H9 (cell line): ENCODE results near the gene CASP14. TPM values are rescaled to one million over a fixed set of nuclear protein-coding genes. Genes with fewer than 3 reads are reported as not detected.

Experiments
- DNase-seq: peaks from one replicate; pipeline ENCODE4 v3.0.0-alpha.2; 2017
- H2AFZ ChIP-seq: one replicate; pipeline ENCODE4 v1.6.1; 2013; ENCODE audit warnings: mild to moderate bottlenecking, low read length, control low read depth, moderate library complexity
- H2AK5ac ChIP-seq: 2 replicates; pipeline ENCODE4 v1.6.1; 2013; ENCODE audit warnings: low read length, control low read depth, mixed read lengths; ENCODE audit not compliant: insufficient read length
- H2BK120ac ChIP-seq: one replicate; pipeline ENCODE4 v1.6.1; 2013; ENCODE audit warnings: low read depth, mild to moderate bottlenecking, low read length, control low read depth, inconsistent platforms; ENCODE audit not compliant: poor library complexity, severe bottlenecking
- H2BK12ac ChIP-seq: 2 replicates; pipeline ENCODE4 v1.6.1; 2013; ENCODE audit warnings: low read length, control low read depth, mixed read lengths, low read depth; ENCODE audit not compliant: insufficient read length
- H2BK15ac ChIP-seq: 2 replicates; pipeline ENCODE4 v1.6.1; 2013; ENCODE audit warnings: low read depth, low read length, control low read depth
- H2BK20ac ChIP-seq: one replicate; pipeline ENCODE4 v1.6.1; 2013; ENCODE audit warnings: low read depth, mild to moderate bottlenecking, low read length, control low read depth, inconsistent platforms; ENCODE audit not compliant: poor library complexity, severe bottlenecking
- H2BK5ac ChIP-seq: 2 replicates; pipeline ENCODE4 v1.6.1; 2013; ENCODE audit warnings: low read length, control low read depth, mixed read lengths; ENCODE audit not compliant: insufficient read length
- H3K14ac ChIP-seq: 2 replicates; pipeline ENCODE4 v1.6.1; 2013; ENCODE audit warnings: low read length, control low read depth; ENCODE audit not compliant: insufficient read depth
- H3K18ac ChIP-seq: 2 replicates; pipeline ENCODE4 v1.6.1; 2013; ENCODE audit warnings: low read depth, mild to moderate bottlenecking, mixed read lengths, low read length, control low read depth; ENCODE audit not compliant: insufficient read length
- H3K23ac ChIP-seq: 2 replicates; pipeline ENCODE4 v1.6.1; 2013; ENCODE audit warnings: low read length, control low read depth, mixed read lengths, low read depth; ENCODE audit not compliant: insufficient read length
- H3K23me2 ChIP-seq: 2 replicates; pipeline ENCODE4 v1.6.1; 2013; ENCODE audit warnings: low read depth, mild to moderate bottlenecking, mixed read lengths, low read length, control low read depth; ENCODE audit not compliant: insufficient read length, poor library complexity, severe bottlenecking
- H3K27ac ChIP-seq: 2 replicates; pipeline ENCODE4 v1.5.1; 2013; ENCODE audit warnings: low read length, control low read depth, mixed read lengths, low read depth; ENCODE audit not compliant: insufficient read length
- H3K27me3 ChIP-seq: 2 replicates; pipeline ENCODE4 v1.6.1; 2013; ENCODE audit warnings: low read length, control low read depth, inconsistent platforms; ENCODE audit not compliant: insufficient read depth
- H3K4ac ChIP-seq: 2 replicates; pipeline ENCODE4 v1.6.1; 2013; ENCODE audit warnings: low read depth, mild to moderate bottlenecking, control low read depth, inconsistent platforms, low read length, moderate library complexity
- H3K4me1 ChIP-seq: 2 replicates; pipeline ENCODE4 v1.6.1; 2013; ENCODE audit warnings: low read length, control low read depth, inconsistent platforms; ENCODE audit not compliant: insufficient read depth
- H3K4me2 ChIP-seq: 2 replicates; pipeline ENCODE4 v1.6.1; 2013; ENCODE audit warnings: low read length, control low read depth, mixed read lengths; ENCODE audit not compliant: insufficient read length, insufficient read depth
- H3K56ac ChIP-seq: 2 replicates; pipeline ENCODE4 v1.6.1; 2013; ENCODE audit warnings: low read depth, mild to moderate bottlenecking, mixed read lengths, low read length, control low read depth; ENCODE audit not compliant: insufficient read length
- H3K79me1 ChIP-seq: 2 replicates; pipeline ENCODE4 v1.6.1; 2013; ENCODE audit warnings: low read depth, mild to moderate bottlenecking, moderate library complexity, low read length, control low read depth, inconsistent platforms; ENCODE audit not compliant: insufficient read depth, poor library complexity, severe bottlenecking
- H3K79me2 ChIP-seq: 2 replicates; pipeline ENCODE4 v1.6.1; 2013; ENCODE audit warnings: low read length, control low read depth, inconsistent platforms; ENCODE audit not compliant: insufficient read depth
- H3K9ac ChIP-seq: 2 replicates; pipeline ENCODE4 v1.6.1; 2013; ENCODE audit warnings: low read length, control low read depth, mixed read lengths; ENCODE audit not compliant: insufficient read length; ENCODE audit errors: extremely low read depth
- H3K9me3 ChIP-seq: one replicate; pipeline ENCODE4 v1.6.1; 2013; ENCODE audit warnings: low read depth, low read length, inconsistent platforms; ENCODE audit not compliant: control insufficient read depth
- H3T11ph ChIP-seq: one replicate; pipeline ENCODE4 v1.6.1; 2013; ENCODE audit warnings: mild to moderate bottlenecking, low read length, control low read depth, inconsistent platforms
- H4K20me1 ChIP-seq: one replicate; pipeline ENCODE4 v1.6.1; 2013; ENCODE audit not compliant: control insufficient read depth, insufficient read length, insufficient read depth
- H4K5ac ChIP-seq: 2 replicates; pipeline ENCODE4 v1.6.1; 2013; ENCODE audit warnings: low read depth, mild to moderate bottlenecking, mixed read lengths, low read length, control low read depth; ENCODE audit not compliant: insufficient read length
- H4K8ac ChIP-seq: replicated peaks from 2 replicates; pipeline ENCODE4 v1.6.1; 2013; ENCODE audit warnings: low read length, control low read depth, mixed read lengths, low read depth; ENCODE audit not compliant: insufficient read length
- H4K91ac ChIP-seq: 2 replicates; pipeline ENCODE4 v1.6.1; 2013; ENCODE audit warnings: low read depth, mild to moderate bottlenecking, moderate library complexity, mixed read lengths, low read length, control low read depth; ENCODE audit not compliant: insufficient read length
- H3K27ac Mint-ChIP-seq, 3 experiments: 2 replicates in 2 of 3; 3 replicates in 1 of 3; pipeline ENCODE4 v1.8.0; 2020 to 2021; ENCODE audit warnings: mixed read lengths in 3 of 3, mild to moderate bottlenecking in 1 of 3, moderate library complexity in 1 of 3
- H3K27me3 Mint-ChIP-seq: 2 replicates; pipeline ENCODE4 v1.8.0; 2021; ENCODE audit warnings: low read depth, mild to moderate bottlenecking, moderate library complexity, mixed read lengths
- H3K36me3 Mint-ChIP-seq, 3 experiments: 2 replicates in 2 of 3; 3 replicates in 1 of 3; pipeline ENCODE4 v1.8.0; 2020 to 2021; ENCODE audit warnings: low read depth in 3 of 3, mixed read lengths in 3 of 3; ENCODE audit not compliant: insufficient read depth in 1 of 3
- H3K4me1 Mint-ChIP-seq, 2 experiments: 2 replicates each; pipeline ENCODE4 v1.8.0; 2020; ENCODE audit warnings: mixed read lengths in 2 of 2
- H3K4me3 Mint-ChIP-seq, 2 experiments: 2 replicates in 1 of 2; 3 replicates in 1 of 2; pipeline ENCODE4 v1.8.0; 2020 to 2021; ENCODE audit warnings: mild to moderate bottlenecking in 2 of 2, mixed read lengths in 2 of 2, moderate library complexity in 1 of 2
- H3K9me3 Mint-ChIP-seq, 2 experiments: 2 replicates in 1 of 2; 3 replicates in 1 of 2; pipeline ENCODE4 v1.8.0; 2020; ENCODE audit warnings: mild to moderate bottlenecking in 2 of 2, mixed read lengths in 2 of 2, moderate library complexity in 1 of 2
- WGBS: extraction: QIAGEN DNeasy Blood & Tissue Kit; methylation state at CpG from one replicate; pipeline ENCODE4 v1.1.7; 2013; ENCODE audit warnings: missing lambda C conversion rate, low lambda C conversion rate, mixed read lengths; ENCODE audit not compliant: insufficient read length; ENCODE audit errors: extremely low coverage; 5-methylcytosine and 5-hydroxymethylcytosine counted together
- total RNA-seq: library from RNA; stranded (reverse); gene quantifications from 2 replicates; pipeline ENCODE4 v1.2.1, GENCODE V29; 2021
- TF ChIP-seq, protein P1 (sequence below): fragments of 200-600 bp; sonication (generic); conservative IDR thresholded peaks from 3 replicates; pipeline ENCODE4 v1.8.0; 2021; ENCODE audit warnings: antibody characterized with exemption, mild to moderate bottlenecking

Gene CASP14
- total RNA-seq, 1 experiment from 2014 or later, result not detected

DNA sequence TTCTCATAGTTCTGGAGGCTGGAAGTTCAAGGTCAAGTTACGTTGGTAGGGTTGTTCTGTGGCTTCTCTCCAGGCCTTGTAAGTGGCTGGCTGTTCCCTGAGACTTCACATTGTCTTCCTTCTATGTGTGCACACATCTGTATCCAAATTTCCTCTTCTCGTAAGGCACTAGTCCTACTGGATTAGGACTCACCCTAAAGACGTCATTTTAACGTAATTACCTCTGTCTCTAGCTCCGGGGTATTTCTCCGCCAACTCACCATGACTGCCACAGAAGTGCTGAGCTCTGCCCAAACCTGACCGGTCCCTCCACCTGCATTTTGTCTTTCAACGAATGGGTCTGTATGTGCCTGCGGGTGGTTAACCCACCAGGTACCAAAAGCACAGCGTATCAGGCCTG lies 49.2 kb downstream of the CASP14 start:
- H3K4ac ChIP-seq, result no peak overlapping the region
- H4K91ac ChIP-seq, result no peak overlapping the region
- H2BK5ac ChIP-seq, result no peak overlapping the region
- H3K27ac Mint-ChIP-seq, result no peak overlapping the region
- H3K14ac ChIP-seq, result no peak overlapping the region
- no peaks in the 10 kb centered on the region for H4K20me1 ChIP-seq
- H3K4me1 ChIP-seq, result no peaks in the 10 kb centered on the region
- H3K79me1 ChIP-seq, result no peaks in the 10 kb centered on the region
- peaks cover 0 to 4% (median 1%) of the 10 kb centered on the region in 3 experiments; a peak in 2 of 7 replicates for H3K36me3 Mint-ChIP-seq
- no peak overlapping the region for H3K9ac ChIP-seq
- H4K8ac ChIP-seq, result no peak overlapping the region
- H2AK5ac ChIP-seq, result no peak overlapping the region
- no peak overlapping the region for H3T11ph ChIP-seq
- no peak overlapping the region for H4K5ac ChIP-seq
- H3K9me3 Mint-ChIP-seq, result peaks cover 13% of the 10 kb centered on the region in 2 experiments
- TF ChIP-seq, protein P1, sequence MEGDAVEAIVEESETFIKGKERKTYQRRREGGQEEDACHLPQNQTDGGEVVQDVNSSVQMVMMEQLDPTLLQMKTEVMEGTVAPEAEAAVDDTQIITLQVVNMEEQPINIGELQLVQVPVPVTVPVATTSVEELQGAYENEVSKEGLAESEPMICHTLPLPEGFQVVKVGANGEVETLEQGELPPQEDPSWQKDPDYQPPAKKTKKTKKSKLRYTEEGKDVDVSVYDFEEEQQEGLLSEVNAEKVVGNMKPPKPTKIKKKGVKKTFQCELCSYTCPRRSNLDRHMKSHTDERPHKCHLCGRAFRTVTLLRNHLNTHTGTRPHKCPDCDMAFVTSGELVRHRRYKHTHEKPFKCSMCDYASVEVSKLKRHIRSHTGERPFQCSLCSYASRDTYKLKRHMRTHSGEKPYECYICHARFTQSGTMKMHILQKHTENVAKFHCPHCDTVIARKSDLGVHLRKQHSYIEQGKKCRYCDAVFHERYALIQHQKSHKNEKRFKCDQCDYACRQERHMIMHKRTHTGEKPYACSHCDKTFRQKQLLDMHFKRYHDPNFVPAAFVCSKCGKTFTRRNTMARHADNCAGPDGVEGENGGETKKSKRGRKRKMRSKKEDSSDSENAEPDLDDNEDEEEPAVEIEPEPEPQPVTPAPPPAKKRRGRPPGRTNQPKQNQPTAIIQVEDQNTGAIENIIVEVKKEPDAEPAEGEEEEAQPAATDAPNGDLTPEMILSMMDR, result no peak
- H2BK15ac ChIP-seq, result no peak overlapping the region
- peak overlapping the region; percentile 19 for H2BK120ac ChIP-seq
- no peak overlapping the region for H3K27ac ChIP-seq
- H3K23me2 ChIP-seq, result no peaks in the 10 kb centered on the region
- no peak for DNase-seq
- H3K27me3 ChIP-seq, result no peaks in the 10 kb centered on the region
- no peak overlapping the region for H3K4me3 Mint-ChIP-seq
- H2BK12ac ChIP-seq, result no peak overlapping the region
- H3K79me2 ChIP-seq, result no peaks in the 10 kb centered on the region
- no peak overlapping the region for H3K18ac ChIP-seq
- no peaks in the 10 kb centered on the region for H3K4me1 Mint-ChIP-seq
- WGBS, result no CpG with 5 or more reads among the region's 10 CpGs
- no peaks in the 10 kb centered on the region for H3K9me3 ChIP-seq
- no peak overlapping the region for H2BK20ac ChIP-seq
- no peak overlapping the region for H3K23ac ChIP-seq
- no peak overlapping the region for H3K4me2 ChIP-seq
- peak overlapping the region; percentile 70 for H3K56ac ChIP-seq
- no peak overlapping the region for H2AFZ ChIP-seq
- peaks cover 2% of the 10 kb centered on the region; the same call in 1 of the 2 replicates for H3K27me3 Mint-ChIP-seq
